GM20431 (cell line): ENCODE measurements around the gene TNIK.
"Not testable (repeated sequence)": the region's sequence is repeated elsewhere in the genome, so short reads cannot be mapped to it uniquely, and the experiment has no call there.

Experiments
- in situ Hi-C: fragments of 300-500 bp; cut with MseI, MboI; formaldehyde crosslinking; loops from one replicate; pipeline ENCODE4 v1.15.0; 2020; ENCODE audit warnings: low sequenced_read_pairs; ENCODE audit not compliant: unreplicated experiment

The TNIK gene

DNA sequence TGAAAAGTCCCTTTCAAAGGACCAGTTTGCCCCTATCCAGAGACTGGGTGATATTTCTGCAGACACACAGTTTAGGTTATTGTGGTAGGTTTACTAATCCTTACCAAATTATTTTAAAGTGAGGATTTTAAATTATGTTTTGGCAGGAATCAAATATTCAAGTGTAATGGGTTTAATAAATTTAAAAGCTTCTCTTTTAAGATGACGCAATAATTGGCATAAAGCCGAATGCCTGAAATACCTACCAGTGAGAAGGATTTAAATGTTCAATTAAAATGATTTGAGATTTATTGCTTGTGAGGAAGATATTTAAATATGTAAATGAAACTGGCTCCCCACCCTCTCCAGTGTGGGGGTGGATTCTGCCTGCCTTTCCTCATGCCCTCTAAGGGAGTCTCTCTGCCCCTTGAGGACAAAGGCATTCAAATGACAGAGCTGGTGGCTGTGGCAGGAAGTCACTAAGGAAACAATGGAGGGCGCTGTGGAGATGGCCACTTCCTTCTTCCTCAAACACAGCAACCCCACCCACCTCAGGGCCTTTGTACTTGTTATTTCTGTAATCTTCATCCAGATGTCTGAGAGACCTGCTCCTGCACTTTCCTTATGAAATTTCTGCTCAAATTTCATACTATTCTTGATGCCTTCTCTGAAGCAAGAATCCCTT lies 131.7 kb downstream of the TNIK start:
- in situ Hi-C loops, result no loop called here

DNA sequence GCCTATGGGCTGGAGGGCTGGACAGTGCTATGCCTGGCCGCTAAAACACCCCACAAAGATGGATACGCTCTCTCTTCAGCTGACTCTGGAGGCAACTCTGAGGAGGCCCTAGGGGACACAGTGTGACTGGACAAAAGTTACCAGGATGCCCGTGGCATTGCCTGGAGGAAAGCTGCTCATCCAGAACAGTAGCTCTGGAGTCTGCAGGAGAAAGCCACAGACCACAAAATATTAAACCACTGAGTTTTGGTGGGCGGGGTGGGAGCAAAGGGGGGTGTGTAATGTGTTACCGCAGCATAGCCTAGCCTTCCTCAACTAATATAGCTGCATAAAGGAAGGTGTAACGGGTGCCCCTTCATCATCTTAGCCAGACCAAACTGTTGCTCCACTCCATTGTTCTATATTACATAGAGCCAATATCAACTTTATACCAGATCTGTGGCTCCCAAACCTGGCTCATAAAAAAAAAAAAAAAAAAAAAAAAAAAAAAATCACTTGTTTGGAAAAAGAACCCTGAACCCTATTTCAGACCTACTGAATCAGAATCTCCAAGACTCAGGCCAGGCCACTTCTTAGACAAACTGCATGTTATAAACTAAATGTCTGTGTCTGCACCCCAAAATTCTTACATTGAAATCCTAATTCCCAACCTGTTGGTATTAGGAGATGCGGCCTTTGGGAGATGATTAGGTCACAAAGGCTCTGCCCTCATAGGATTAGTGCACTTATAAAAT lies 132.6 kb downstream of the TNIK start:
- in situ Hi-C loops, result no loop called here

DNA sequence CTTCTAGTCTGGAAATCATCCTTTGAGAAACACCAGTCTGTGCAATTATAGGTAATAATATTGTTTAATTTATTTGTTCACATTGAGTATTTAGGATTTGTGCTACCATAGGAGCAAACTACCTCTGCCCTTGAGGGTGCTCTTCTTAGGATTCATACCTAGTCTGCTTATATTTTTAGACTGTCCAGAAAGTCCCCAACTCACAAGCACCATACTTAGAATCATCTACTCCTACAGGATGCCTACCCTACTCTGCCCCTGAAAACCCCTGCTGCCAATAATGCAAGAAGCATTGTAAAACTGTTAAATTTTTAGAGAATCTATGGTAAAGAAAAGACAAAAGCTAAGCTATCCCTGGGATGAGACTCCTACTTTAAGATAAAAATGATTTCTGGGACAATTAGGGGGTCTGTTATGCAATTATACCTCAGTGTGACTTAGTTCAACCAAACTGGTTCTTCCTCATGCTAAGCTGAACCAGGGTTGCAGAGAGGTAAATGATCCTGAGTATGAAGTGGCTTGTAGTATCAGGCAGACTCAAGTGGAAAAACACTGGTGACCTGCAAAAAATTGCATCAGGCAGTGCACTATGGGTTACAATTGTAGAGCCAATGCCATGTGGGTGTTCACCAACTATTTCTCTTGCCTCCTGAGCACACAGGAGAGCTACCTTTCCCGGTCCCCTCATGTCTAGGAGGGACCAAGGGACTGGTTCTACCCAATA lies 133.3 kb downstream of the TNIK start:
- in situ Hi-C loops, result no loop called here

DNA sequence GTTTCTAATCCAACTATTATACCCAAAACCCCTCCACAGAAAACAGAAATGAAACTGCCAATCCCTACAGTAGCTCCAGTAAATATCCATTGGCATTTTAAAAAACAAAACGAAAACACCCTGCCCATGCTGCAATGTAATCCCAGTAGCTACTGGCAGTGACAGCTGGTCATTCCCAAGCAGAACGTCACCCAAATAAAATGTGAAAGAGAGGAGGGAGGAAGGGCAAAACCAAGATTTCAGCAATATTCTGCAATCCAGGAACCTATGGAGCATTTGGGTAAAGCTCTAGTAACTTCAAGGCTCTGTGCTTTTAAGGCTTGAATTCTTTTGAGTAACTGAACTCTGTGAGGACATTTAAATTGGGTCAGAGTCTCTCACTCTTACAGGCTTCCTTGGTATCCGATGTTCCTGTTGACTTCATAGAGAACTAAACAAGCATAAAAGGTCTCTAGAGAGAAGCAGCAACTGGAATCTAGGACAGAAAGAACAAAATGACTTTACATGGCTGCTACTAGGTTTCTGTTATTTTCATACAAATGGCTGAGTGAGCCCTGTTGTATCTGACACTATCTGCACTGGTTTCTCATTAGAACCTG lies 136.2 kb downstream of the TNIK start:
- in situ Hi-C loops, result no loop called here

DNA sequence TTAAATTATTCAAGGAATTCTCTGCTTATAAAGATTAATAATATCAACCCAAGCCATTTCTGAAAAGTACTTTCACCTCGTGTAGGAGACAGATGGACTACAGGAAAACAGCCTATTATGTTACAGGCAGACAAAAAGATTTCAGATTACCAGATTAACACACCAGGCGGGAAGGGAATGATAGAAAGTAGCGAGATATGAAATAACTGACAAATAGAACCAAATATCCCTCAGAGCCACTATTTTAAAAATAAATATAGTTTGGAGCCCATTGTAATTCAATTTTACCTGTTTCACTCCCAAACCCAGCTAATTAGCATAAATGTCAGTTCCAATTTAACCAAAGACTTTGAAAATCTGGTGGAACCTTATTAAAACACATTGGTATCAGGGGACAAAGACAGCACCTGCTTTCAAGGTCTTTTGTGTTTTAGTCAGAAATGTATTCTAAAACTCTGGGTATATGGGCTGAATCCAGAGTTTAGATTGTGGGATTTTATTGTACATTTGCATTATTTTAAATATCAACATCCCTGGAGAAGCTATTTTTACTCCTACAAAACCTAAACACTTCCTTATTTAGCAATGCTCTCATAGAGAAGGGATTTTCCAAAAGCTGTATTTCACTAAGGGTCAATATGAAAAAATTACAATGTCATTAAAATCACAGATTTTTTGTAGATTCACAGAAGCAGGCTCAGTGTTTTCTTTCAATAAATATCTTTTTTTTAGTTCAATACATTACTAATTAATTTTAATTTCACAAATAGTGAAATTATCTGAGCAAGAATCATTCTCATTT lies 138.4 kb downstream of the TNIK start:
- in situ Hi-C loops, result no loop called here

DNA sequence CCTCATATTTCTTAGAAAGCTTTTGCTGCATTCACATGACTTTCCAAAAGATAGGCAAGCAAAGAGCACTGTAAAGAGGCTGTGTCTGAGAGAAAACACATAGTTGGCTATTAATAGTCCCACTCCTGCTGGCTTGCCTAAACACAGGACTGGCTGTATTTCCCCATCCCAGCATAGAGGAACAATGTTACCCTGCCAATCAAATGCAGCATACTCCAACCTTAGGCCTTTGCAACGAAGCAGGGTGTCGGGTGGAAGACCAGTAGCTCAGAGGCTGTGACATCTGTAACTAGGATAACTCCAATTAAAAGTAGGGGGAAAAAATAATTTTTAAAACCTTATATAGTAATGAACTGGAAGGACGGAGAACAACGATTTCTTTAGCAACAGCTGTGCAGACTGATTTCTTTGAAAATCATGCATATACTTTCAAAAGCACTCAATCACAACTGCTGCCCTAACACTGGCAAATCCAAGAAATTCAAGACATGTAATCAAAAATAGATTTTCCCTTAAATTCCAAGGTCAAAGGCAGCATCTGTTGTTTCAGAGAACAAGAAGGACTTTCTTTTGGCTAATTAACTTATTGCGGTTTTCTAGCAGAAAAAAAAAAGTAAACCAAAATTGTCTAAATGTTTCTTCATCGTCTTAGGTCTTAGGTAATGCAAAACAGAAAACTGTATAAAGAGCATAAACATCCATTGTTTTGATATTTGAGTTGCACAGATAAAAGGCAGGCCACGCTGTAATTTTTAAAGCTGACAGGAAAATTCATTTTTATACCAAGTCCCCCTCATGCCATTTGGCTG lies 139.3 kb downstream of the TNIK start:
- in situ Hi-C loops, result no loop called here

DNA sequence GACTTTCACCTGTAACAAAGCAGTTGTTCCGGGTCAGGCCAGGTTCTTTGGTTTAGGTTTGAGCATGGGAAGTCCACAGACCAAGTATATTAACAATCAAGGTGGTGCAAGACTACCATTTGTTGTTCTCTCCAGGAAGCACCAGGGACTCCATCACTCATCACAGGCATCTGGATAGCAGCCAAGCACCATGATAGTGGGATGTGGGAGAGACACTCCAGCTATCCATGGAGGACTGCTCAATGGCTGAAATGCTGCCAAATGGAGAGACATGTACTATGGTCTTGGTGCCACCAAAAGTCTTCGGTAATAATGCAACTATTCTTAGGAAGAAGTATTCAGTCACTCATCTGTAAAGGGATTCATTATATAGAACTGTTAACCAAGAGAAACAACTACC lies 143.0 kb downstream of the TNIK start:
- in situ Hi-C loops, result no loop called here

DNA sequence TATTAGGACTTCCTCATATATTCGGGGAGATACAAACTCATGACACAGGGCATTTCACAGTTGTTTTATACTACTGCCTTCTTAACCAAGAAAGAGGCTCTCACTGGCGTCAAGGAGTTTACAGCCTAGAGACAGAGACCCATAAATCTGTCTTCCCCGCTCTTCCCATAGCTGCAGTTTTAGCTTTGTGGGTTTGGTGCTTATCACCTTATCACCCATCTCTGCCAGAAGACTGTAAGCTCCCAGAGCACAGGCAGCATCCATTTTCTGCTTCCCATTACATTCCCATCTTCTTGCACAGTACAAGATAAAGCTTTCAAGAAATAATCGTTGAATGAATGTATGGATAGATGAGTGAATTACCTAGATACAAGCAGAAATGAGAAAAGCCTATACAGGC lies 144.3 kb downstream of the TNIK start:
- in situ Hi-C loops, result no loop called here

DNA sequence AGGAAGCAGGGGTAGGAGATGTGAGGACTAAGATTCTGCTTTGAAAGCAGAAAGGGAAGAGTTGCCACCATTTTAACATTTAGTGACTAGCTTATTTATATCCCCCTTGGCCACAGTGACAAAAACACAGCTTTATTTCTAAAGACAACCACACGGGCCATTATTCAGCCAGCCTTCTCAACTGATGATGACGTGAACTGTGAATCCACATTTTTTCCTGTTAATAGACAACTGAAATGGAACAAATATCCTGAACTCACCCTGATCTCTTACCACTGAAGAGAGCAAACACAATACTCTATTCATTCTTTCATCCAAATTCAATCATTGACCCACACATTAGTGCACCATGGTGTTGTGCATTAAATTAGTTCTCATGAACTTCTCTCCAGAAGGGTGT lies 145.1 kb downstream of the TNIK start:
- in situ Hi-C loops, result no loop called here

DNA sequence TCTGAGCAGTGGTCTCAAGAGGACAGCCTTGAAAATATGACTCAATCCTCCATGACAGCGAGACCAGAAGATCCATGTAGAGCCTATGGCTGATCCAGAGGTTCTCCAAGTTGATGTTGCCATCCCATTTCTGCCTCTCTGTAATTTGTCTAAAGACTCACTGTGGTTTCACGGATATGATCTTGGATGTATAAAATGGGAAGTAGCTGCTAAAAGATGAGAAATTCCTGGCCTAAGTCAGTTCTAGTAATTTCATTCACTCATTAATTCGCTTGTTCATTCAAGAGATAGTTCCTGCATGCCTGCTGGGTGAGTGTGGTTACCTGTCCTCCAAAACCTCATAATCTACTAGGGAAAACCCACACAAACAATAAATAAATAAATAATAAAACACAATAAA lies 145.9 kb downstream of the TNIK start:
- in situ Hi-C loops, result no loop called here

DNA sequence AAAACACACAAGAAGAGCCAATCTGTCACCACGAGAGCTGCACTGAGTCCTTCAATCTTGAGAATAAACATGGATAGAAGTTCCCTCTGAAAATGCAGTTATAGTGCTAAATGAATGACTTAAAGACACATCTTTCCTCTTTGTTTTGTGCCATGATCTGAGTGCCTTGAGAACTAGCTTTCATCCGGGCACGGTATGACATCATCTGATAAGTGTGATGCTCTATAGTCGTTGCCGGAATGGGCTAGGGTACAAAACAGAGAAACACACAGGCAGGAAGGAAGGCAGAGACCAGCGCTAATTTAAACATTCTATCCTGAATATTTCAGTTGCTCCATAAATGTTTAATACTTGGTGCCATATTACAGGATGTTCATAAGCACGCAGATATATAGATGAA lies 146.5 kb downstream of the TNIK start:
- in situ Hi-C loops, result no loop called here

DNA sequence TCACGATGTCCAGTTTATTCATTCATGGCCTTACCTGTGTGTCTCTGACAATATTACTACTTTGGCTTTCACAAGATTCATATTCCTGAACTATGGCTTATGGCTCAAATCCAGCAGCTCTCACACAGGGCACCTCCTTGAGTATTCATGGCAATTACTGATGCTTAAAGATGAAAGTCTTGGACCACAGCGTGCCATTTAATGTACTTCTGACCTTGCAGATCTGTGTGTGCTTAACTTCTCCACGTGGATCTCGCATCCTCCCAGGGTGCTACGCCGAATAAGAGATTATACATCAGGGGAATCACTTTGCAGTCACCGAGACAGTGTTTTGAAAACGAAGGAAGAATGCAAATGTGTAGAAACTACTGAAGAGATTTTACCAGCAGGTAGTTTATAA lies 147.5 kb downstream of the TNIK start:
- in situ Hi-C loops, result no loop called here

DNA sequence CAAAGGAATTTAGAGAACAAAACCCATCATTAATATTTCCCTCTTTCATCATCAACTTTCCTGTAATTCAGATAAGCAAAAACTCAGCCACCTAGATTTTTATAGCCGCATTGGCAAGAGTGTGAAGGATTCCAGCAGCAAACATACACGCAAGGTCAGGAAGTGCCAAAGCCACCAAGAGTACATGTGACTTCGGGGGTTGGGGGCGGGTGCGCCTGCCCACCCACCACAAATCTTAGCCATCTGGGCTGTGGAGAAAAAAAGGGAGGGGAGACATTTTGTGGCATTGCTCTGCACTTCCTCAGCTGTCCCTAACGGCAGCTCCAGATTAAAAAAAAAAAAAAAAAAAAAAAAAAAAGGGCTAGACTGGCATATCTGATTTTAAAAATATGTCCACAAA lies 148.4 kb downstream of the TNIK start:
- in situ Hi-C loops, result no loop called here

DNA sequence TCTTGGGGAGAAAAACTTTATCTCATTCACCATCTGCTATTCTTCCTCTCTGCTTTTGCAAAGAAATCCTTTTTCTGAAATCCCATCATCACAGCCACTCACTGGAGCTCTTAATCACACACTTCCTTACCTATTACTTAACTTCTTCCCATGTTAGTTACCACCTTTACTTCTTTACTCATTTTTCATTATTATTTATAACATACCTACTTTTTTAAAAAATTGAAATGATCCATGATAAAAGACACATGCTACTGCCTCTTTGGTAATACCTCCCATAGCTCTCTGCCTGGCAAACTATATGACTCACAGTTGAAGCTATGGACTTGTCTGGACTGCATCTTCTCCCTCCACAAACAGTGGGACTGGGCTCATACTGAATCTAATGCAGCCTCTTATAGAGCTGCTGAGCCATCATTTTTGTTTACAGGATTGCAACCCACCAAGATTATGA lies 150.3 kb downstream of the TNIK start:
- in situ Hi-C loops, result no loop called here

DNA sequence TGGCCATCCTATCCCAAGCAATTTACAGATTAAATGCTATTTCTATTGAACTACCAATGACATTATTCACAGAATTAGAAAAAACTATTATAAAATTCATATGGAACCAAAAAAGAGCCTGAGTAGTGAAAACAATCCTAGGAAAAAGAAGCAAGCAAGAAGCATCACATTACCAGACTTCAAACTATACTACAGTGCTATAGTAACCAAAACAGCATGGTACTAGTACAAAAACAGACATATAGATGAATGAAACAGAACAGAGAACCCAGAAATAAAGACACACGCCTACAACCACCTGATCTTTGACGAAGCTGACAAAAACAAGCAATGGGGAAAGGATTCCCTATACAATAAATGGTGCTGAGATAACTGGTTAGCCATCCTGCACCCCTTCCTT lies 152.2 kb downstream of the TNIK start:
- in situ Hi-C loops, result no loop called here

DNA sequence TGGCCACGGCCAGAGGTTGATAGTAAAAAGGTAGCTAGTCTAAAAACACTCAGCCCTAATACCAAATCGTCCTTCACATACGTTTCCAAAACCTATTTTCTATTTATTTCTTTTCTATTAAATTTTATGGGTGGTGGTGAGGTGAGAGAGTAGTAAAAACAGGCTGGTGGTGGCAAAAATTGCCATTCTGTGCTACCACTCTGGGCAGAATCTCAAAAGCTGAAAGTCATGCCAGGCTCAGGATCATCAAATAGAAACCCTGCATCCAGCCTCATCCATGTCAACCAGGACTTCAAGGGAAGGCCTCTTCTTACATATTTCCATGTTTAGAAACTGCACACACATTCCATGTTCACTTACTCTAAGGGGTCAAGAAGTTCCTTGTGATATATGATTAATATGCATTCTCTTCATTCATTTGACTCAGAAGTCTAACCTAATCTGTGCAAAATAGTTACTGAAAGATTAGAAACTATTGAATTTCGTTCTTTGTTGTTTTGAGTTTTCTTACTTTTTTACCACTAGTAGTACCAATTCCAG lies 153.1 kb downstream of the TNIK start:
- in situ Hi-C loops, result no loop called here

DNA sequence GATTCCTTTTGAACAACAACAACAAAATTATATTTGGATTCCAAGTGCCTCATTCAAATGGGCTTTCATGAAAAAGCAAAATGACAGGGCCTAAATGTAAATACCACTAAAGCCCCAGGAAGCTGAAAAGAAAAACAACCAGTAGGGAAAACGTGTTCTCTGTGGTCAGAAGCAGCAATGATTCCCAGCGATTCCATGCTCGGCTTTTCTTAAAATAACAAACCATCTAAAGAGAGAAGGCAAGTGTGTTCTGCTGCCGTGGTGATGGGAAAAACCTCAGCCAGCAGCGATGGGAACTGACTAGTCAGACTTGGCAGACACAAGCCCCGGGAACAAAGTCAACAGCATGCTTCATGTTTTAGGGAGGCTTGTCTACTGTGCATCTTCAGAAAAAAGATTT lies 153.6 kb downstream of the TNIK start:
- in situ Hi-C loops, result no loop called here

DNA sequence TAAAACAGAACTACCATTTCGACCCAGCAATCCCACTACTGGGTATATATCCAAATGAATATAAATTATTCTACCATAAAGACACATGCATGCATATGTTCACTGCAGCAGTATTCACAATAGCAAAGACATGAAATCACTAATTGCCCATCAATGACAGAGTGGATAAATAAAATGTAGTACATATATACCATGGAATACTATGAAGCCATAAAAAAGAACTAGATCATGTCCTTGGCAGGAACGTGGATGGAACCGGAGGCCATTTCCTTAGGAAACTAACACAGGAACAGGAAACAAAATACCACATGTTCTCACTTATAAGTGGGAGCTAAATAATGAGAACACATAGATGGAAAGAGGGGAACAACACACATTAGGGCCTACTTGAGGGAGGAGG lies 154.4 kb downstream of the TNIK start:
- in situ Hi-C loops, result not testable (repeated sequence)

DNA sequence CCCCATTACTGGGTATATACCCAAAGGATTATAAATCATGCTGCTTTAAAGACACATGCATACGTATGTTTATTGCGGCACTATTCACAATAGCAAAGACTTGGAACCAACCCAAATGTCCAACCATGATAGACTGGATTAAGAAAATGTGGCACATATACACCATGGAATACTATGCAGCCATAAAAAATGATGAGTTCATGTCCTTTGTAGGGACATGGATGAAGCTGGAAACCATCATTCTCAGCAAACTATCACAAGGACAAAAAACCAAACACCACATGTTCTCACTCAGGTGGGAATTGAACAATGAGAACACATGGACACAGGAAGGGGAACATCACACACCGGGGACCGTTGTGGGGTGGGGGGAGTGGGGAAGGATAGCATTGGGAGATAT lies 155.7 kb downstream of the TNIK start:
- in situ Hi-C loops, result not testable (repeated sequence)
